Stimulated activated naive CD4-positive, alpha-beta T cell (primary cell): Measurements from ENCODE around the gene HMOX1.
"Not testable (repeated sequence)": the region's sequence is repeated elsewhere in the genome, so short reads cannot be mapped to it uniquely, and the experiment has no call there.

Experiments
- DNase-seq, 6 experiments: peaks; one replicate each; lab custom pipeline; 2025; lab: John Stamatoyannopoulos, UW

HMOX1 gene

GRCh38 chr22:35380013-35380412 is 883 bp upstream of the HMOX1 start:
- no peak for DNase-seq

- no peak for DNase-seq
Observed at GRCh38 chr22:35381424-35382009, 621 bp downstream of the HMOX1 start.

- no peak for DNase-seq
Observed at GRCh38 chr22:35383679-35384071, 2.8 kb downstream of the HMOX1 start.

- DNase-seq, result no peak
Observed at GRCh38 chr22:35384527-35384926, 3.6 kb downstream of the HMOX1 start.

DNA sequence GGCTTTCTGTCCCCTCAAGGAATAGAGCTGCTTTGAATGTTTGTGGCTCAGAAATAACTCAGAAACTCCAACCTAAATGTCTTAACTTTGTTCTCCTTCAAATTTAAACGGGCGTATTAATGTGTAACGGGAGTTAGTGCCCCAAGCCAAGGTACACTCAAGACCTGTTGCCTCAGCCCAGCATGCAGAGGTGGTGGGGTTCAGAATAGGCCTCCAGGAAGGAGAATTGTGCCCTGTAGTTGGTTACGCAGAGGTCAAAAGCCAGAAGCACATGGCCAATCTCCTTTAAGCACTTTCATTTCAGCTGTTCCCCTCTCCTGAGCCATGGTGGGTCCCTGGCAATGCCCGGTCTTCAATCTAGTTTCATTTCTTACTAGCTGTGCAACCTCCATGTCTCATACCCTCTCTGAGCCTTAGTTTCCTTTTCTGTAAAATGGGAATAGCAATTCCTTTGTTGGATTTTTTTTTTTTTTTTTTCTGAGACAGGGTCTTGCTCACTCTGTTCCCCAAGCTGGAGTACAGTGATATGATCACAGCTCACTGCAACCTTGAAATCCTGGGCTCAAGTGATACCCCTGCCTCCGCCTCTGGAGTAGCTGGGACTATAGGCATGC is 4.2 kb downstream of the HMOX1 start:
- DNase-seq, result no peak

DNA sequence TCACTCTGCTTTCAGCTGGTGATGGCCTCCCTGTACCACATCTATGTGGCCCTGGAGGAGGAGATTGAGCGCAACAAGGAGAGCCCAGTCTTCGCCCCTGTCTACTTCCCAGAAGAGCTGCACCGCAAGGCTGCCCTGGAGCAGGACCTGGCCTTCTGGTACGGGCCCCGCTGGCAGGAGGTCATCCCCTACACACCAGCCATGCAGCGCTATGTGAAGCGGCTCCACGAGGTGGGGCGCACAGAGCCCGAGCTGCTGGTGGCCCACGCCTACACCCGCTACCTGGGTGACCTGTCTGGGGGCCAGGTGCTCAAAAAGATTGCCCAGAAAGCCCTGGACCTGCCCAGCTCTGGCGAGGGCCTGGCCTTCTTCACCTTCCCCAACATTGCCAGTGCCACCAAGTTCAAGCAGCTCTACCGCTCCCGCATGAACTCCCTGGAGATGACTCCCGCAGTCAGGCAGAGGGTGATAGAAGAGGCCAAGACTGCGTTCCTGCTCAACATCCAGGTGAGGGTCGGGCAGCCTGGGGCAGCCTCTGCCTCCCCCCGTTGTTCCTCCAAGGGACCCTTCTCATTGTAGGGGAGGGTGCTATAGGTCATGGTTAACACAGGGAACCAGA is 5.9 kb downstream of the HMOX1 start:
- no peak for DNase-seq

DNA sequence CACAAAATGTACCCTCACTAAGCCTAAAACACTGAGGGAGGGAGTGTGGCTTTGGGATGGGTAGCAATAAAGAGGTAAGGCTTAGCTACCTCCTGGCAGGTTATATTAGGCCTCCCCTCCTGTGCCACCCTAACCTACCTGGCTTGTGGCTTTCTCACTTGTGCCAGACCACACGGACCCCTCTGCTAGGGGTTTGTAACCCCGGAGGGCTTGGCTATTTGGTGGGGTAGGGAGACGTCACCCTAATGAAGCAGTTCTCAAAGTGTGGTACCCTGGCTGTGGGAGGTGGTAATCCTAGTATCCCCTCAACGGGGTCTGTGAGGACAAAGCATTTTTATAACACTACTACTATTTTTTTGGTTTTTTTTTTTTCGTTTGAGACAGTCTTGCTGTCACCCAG is 10.0 kb downstream of the HMOX1 start:
- no peak for DNase-seq

GRCh38 chr22:35392357-35392756 is 11.5 kb downstream of the HMOX1 start:
- DNase-seq, result no peak

GRCh38 chr22:35393116-35394010 is 12.5 kb downstream of the HMOX1 start:
- no peak for DNase-seq

DNA sequence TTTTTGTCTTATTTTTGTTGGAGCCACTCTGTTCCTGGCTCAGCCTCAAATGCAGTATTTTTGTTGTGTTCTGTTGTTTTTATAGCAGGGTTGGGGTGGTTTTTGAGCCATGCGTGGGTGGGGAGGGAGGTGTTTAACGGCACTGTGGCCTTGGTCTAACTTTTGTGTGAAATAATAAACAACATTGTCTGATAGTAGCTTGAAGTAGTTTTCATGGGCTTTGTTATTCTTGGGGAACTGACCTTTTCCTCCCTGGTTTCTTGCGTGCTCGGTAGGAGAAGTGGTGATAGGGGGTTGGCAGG is 13.1 kb downstream of the HMOX1 start:
- DNase-seq, result no peak

DNA sequence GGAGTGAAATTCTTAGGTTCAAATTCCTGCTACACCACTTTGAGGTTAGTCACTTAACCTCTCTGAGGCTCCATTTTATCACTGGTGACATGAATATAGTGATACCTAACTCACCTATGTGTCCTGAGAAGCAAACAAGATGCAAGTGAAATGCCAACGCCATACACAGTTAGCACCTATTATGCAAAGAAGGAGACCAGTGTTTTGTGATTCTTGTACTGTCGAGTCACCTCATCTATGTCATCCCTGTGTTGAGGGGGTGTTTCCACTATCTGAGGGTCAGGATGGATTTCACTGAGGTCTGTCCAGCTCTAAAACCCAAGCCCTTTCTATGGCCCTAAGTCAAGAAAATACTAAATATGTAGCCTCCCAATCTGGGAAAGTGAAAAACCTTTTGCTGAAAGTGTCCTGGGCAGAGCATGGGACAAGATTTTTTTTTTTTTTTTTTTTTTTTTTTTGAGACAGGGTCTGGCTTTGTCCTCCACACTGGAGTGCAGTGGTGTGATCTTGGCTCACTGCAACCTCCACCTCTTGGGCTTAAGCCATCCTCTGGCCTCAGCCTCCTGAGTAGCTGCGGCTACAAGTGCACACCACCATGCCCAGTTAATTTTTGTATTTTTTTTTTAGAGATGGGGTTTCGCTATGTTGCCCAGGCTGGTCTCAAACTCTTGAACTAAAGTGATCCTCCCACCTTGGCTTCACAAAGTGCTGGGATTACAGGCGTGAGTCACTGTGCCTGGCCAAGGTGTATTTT is 14.1 kb downstream of the HMOX1 start:
- DNase-seq, result no peak

DNA sequence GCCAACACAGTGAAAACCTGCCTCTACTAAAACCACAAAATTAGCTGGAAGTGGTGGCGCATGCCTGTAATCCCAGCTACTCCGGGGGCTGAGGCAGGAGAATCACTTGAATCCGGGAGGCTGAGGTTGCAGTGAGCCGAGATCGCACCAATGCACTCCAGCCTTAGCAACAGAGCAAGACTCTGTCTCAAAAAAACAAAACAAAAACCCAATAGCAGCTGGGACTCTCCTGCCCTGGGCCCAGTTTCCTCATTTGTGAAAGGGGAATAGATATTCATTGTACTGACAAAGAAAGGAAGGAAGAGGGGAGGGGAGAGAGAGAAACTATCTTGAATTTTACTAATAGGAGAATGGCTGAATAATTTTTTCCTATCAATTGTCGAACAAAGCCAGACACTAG is 15.7 kb downstream of the HMOX1 start:
- DNase-seq, result not testable (repeated sequence)

GRCh38 chr22:35397095-35397904 is 16.4 kb downstream of the HMOX1 start:
- DNase-seq, result no peak

DNA sequence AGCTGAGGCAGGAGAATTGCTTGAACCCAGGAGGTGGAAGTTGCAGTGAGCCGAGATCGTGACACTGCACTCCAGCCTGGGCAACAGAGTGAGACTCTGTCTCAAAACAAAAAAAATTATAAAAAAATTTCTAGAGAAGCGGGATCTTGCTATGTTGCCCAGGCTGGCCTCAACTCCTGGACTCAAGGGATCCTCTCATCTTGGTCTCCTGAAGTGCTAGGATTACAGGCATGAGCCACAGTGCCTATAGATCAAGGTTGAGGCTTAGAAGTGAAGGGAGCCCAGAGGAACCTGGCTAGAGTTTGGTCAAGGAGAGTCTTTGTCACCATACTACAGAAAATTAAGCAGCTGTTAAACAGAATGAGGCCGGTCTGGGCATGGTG is 17.7 kb downstream of the HMOX1 start:
- DNase-seq, result no peak

- no peak for DNase-seq
Observed at GRCh38 chr22:35399114-35399677, 18.3 kb downstream of the HMOX1 start.

- DNase-seq, result peak; percentile 91 to 97 (median 96)
Observed at GRCh38 chr22:35399678-35400500, 19.0 kb downstream of the HMOX1 start, which contains the start of gene MCM5. Gene MCM5 (plus strand): TSS chr22:35400140. CDS start chr22:35400439, 299 bp downstream.

DNA sequence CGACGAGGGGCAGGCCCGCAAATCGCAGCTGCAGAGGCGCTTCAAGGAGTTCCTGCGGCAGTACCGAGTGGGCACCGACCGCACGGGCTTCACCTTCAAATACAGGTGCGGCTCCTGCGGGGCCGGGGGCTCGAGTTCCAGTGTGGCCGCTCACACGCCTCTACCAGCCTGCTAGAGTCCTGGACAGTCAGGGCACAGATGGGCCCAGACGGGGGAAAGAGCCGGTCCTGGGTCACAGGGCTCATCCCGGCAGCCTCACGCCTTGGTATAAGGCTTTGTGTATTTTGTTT is 19.6 kb downstream of the HMOX1 start:
- DNase-seq, result peak in 1 of 6 experiments; percentile 27

GRCh38 chr22:35401863-35402262 is 21.0 kb downstream of the HMOX1 start:
- DNase-seq, result no peak

DNA sequence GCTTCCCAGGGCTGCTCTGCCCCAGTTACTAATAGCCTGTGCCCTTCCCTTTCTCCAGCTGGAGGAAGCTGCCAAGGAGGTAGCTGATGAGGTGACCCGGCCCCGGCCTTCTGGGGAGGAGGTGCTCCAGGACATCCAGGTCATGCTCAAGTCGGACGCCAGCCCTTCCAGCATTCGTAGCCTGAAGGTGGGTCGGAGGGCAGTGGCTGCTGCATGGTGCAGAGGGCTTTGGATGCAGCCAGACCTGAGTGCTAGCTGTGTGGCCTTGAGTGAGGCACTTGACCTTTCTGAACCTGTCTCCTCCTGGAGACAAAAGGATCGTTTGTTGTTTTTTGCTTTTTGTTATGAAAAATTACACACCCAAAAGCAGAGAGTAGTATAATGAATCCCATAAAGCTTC is 22.5 kb downstream of the HMOX1 start:
- DNase-seq, result no peak

DNA sequence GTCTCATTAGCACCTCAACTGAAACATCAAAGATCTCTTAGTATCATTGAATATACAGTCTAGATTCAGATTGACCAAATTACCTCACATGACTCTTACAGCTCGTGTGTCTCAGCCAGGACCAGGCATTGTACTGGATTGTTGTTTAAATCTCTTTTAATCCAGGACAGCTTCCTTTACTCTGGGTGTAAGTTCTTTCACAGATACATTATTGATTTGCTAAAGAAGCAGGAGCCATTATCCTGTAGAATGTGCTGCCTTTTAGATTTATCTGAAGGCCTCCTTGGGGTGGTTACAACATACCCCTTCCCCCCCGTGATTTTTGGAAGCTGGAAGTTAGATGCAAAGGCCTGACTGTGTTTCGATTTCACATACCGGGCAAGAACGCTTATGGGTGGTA is 23.3 kb downstream of the HMOX1 start:
- DNase-seq, result no peak
